GM21619 (cell line): ENCODE data around the gene ST6GALNAC5.

Experiments used
- ATAC-seq: cut with Tn5 transposase; IDR thresholded peaks from one replicate; pipeline ENCODE4 v1.9.1; 2021; ENCODE audit not compliant: unreplicated experiment

Gene ST6GALNAC5

GRCh38 chr1:76998582-76999223 lies 131.4 kb downstream of the ST6GALNAC5 start:
- ATAC-seq, result no peak

GRCh38 chr1:77007675-77008074 lies 140.4 kb downstream of the ST6GALNAC5 start:
- ATAC-seq, result no peak

GRCh38 chr1:77010937-77011336 lies 143.7 kb downstream of the ST6GALNAC5 start:
- ATAC-seq, result no peak

GRCh38 chr1:77012066-77012465 lies 144.8 kb downstream of the ST6GALNAC5 start:
- no peak for ATAC-seq

- no peak for ATAC-seq
These were observed 147.0 kb downstream of the ST6GALNAC5 start for GRCh38 chr1:77014073-77014788.

- no peak for ATAC-seq
These were observed 148.6 kb downstream of the ST6GALNAC5 start for GRCh38 chr1:77015748-77016341.

GRCh38 chr1:77016386-77016985 lies 149.2 kb downstream of the ST6GALNAC5 start:
- no peak for ATAC-seq

- ATAC-seq, result no peak
These were observed 151.0 kb downstream of the ST6GALNAC5 start for GRCh38 chr1:77018311-77018710.

- no peak for ATAC-seq
These were observed 151.5 kb downstream of the ST6GALNAC5 start for GRCh38 chr1:77018761-77019160.

GRCh38 chr1:77021732-77022131 lies 154.5 kb downstream of the ST6GALNAC5 start:
- no peak for ATAC-seq

GRCh38 chr1:77024500-77024899 lies 157.2 kb downstream of the ST6GALNAC5 start:
- no peak for ATAC-seq

- ATAC-seq, result no peak
These were observed 158.3 kb downstream of the ST6GALNAC5 start for GRCh38 chr1:77025599-77025998.

- ATAC-seq, result no peak
These were observed 158.9 kb downstream of the ST6GALNAC5 start for GRCh38 chr1:77026135-77026534.

GRCh38 chr1:77026640-77027039 lies 159.4 kb downstream of the ST6GALNAC5 start:
- no peak for ATAC-seq

- no peak for ATAC-seq
These were observed 160.6 kb downstream of the ST6GALNAC5 start for GRCh38 chr1:77027847-77028246.

GRCh38 chr1:77030401-77031105 lies 163.3 kb downstream of the ST6GALNAC5 start:
- ATAC-seq, result no peak

GRCh38 chr1:77031106-77031662 lies 163.9 kb downstream of the ST6GALNAC5 start:
- no peak for ATAC-seq

- ATAC-seq, result no peak
These were observed 169.3 kb downstream of the ST6GALNAC5 start for GRCh38 chr1:77036560-77036959.

- no peak for ATAC-seq
These were observed 169.8 kb downstream of the ST6GALNAC5 start for GRCh38 chr1:77037038-77037437.

- ATAC-seq, result no peak
These were observed 170.7 kb downstream of the ST6GALNAC5 start for GRCh38 chr1:77038000-77038399.

GRCh38 chr1:77039111-77039510 lies 171.8 kb downstream of the ST6GALNAC5 start:
- no peak for ATAC-seq
